Measurements from ENCODE around the gene COL4A2. TPM values are rescaled to one million over a fixed set of nuclear protein-coding genes. Genes with fewer than 3 reads are reported as not detected.

COL4A2 gene
- total RNA-seq, 3 donors from 2014 or later (not counting 1 experiment from before 2014, with no cell fraction given): not detected

DNA sequence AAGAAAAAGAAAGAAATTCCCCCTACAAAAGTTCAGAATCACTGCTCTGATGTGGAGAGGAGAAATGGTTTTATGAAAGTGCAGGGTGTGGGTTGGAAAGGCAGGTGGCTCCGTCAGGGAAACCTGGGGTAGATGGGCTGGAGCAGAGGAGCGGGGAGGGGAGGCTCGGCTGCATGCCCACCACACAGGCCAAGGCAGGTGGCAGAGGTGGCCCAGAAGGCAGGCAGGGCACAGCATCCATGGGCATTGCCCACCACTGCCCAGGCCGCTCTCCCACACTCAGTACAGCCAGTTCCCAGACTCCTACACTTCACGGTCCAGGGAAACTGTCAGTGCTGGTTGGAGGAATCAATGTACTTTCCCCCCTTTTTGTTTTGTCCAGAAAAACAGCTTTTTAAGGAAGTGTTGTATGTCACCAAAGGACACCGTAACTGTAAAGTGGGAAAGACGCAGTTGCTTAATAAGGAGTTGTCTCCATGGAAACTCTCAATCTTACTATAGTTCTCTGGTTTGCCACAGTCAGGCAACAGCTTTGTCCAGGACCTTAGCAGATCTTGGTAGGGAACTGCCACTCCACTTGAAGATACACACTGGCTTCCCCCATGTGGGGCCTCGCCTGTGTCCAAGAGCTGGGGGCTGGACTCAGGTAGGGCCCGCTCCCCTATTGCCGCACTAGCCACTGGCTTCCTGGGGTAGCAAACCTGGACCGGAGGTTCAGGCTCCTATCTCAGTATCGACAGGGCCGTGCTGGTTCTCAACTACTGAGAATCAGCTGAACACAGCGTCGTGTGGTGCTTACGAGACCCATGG, 171.5 kb downstream of the COL4A2 start:
- H3K36me3 Mint-ChIP-seq: no peaks in the 10 kb centered on the region
- no peaks in the 10 kb centered on the region for H3K9me3 ChIP-seq (ENCODE audit: control insufficient read depth, insufficient read depth, low read length)
- TF ChIP-seq, protein P1, sequence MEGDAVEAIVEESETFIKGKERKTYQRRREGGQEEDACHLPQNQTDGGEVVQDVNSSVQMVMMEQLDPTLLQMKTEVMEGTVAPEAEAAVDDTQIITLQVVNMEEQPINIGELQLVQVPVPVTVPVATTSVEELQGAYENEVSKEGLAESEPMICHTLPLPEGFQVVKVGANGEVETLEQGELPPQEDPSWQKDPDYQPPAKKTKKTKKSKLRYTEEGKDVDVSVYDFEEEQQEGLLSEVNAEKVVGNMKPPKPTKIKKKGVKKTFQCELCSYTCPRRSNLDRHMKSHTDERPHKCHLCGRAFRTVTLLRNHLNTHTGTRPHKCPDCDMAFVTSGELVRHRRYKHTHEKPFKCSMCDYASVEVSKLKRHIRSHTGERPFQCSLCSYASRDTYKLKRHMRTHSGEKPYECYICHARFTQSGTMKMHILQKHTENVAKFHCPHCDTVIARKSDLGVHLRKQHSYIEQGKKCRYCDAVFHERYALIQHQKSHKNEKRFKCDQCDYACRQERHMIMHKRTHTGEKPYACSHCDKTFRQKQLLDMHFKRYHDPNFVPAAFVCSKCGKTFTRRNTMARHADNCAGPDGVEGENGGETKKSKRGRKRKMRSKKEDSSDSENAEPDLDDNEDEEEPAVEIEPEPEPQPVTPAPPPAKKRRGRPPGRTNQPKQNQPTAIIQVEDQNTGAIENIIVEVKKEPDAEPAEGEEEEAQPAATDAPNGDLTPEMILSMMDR (IDR thresholded peaks at IDR 0.05): no peak
- H3K27me3 ChIP-seq (ENCODE audit: control insufficient read depth, insufficient read depth, low read length): no peaks in the 10 kb centered on the region
- intact Hi-C loops (cut with micrococcal nuclease): no loop called here
- DNase-seq: no peak
- H3K9me3 Mint-ChIP-seq: no peaks in the 10 kb centered on the region
- no peak overlapping the region for H3K4me3 Mint-ChIP-seq
- WGBS (ENCODE audit: insufficient coverage): 90% methylated on average over 16 of the region's 16 CpGs
- ATAC-seq: no peak
- no peak overlapping the region for H3K27ac ChIP-seq (ENCODE audit: low read length)
- no peaks in the 10 kb centered on the region for H3K36me3 ChIP-seq (ENCODE audit: control insufficient read depth, insufficient read depth, low read length)
- no peaks in the 10 kb centered on the region for H3K4me1 Mint-ChIP-seq
- no peak overlapping the region for H3K4me3 ChIP-seq (ENCODE audit: low read length)
- no peak overlapping the region for H3K27ac Mint-ChIP-seq
- no peaks in the 10 kb centered on the region for H3K4me1 ChIP-seq (ENCODE audit: control insufficient read depth, insufficient read depth, low read length)
- peaks cover 5 to 8% of the 10 kb centered on the region in 2 donors for H3K27me3 Mint-ChIP-seq (ENCODE audit: low read depth in 2 of 2)

DNA sequence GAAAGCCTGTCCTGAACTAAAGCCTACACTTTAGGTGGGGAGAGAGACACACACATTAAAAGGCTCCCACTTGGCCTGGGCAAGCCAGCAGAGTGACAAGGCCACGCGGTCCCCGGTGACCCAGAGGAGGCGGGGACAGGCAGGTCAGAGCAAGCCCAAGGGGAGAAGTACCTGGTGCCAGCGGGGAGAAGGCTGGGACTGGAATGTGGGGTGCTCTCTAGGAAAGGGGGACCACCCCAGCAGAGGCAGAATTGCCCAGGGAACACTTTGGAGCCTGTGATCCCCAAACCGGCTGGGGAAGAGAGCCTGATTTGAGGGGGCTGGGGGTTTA, 172.1 kb downstream of the COL4A2 start:
- Histone ChIP-seq H3K27me3 (ENCODE audit: control insufficient read depth, insufficient read depth, low read length) (no peaks in the 10 kb centered on the region), H3K9me3 (ENCODE audit: control insufficient read depth, insufficient read depth, low read length) (no peaks in the 10 kb centered on the region), H3K36me3 (ENCODE audit: control insufficient read depth, insufficient read depth, low read length) (no peaks in the 10 kb centered on the region), H3K4me1 (ENCODE audit: control insufficient read depth, insufficient read depth, low read length) (no peaks in the 10 kb centered on the region), H3K27ac (ENCODE audit: low read length) (no peak overlapping the region), H3K4me3 (ENCODE audit: low read length) (no peak overlapping the region)
- Mint-ChIP-seq H3K4me3 (no peak overlapping the region), H3K4me1 (no peaks in the 10 kb centered on the region), H3K27me3 (ENCODE audit: low read depth in 2 of 2) (peaks cover 5 to 8% of the 10 kb centered on the region in 2 donors), H3K9me3 (no peaks in the 10 kb centered on the region), H3K36me3 (no peaks in the 10 kb centered on the region), H3K27ac (no peak overlapping the region)
- WGBS (ENCODE audit: insufficient coverage): 85% methylated on average over 6 of the region's 6 CpGs
- DNase-seq (no peak), ATAC-seq (no peak)
- TF ChIP-seq, protein P1 (IDR thresholded peaks at IDR 0.05): no peak
- intact Hi-C loops (cut with micrococcal nuclease): no loop called here

DNA sequence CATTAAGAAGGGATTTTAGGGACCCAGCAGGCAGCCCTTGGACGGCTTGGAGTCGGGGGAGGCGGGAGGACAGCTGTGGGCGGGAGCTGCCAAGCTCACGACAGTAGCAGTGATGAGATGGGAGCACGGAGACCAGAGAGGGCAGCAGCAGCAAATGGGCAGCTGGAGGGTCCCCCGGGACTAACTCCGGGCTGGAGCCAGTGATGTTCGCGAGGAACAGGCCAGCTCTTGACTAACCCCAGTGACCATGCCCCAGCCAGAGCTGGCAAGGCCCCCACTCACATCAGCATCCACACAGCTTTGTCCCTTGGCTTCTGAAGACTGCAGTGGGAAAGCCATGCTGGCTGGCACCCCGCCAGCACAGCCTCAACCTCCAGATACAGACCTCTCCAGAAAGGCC, 172.6 kb downstream of the COL4A2 start:
- intact Hi-C loops (cut with micrococcal nuclease): no loop called here
- no peak overlapping the region for H3K4me3 Mint-ChIP-seq
- DNase-seq (no peak), ATAC-seq (no peak)
- H3K4me1 Mint-ChIP-seq: no peaks in the 10 kb centered on the region
- Histone ChIP-seq H3K27me3 (ENCODE audit: control insufficient read depth, insufficient read depth, low read length) (no peaks in the 10 kb centered on the region), H3K9me3 (ENCODE audit: control insufficient read depth, insufficient read depth, low read length) (no peaks in the 10 kb centered on the region), H3K27ac (ENCODE audit: low read length) (no peak overlapping the region), H3K36me3 (ENCODE audit: control insufficient read depth, insufficient read depth, low read length) (no peaks in the 10 kb centered on the region), H3K4me3 (ENCODE audit: low read length) (no peak overlapping the region), H3K4me1 (ENCODE audit: control insufficient read depth, insufficient read depth, low read length) (no peaks in the 10 kb centered on the region)
- WGBS (ENCODE audit: insufficient coverage): 93% methylated on average over 11 of the region's 11 CpGs
- H3K36me3 Mint-ChIP-seq: no peaks in the 10 kb centered on the region
- no peak overlapping the region for H3K27ac Mint-ChIP-seq
- TF ChIP-seq, protein P1 (IDR thresholded peaks at IDR 0.05): no peak
- peaks cover 5 to 8% of the 10 kb centered on the region in 2 donors for H3K27me3 Mint-ChIP-seq (ENCODE audit: low read depth in 2 of 2)
- H3K9me3 Mint-ChIP-seq: no peaks in the 10 kb centered on the region

DNA sequence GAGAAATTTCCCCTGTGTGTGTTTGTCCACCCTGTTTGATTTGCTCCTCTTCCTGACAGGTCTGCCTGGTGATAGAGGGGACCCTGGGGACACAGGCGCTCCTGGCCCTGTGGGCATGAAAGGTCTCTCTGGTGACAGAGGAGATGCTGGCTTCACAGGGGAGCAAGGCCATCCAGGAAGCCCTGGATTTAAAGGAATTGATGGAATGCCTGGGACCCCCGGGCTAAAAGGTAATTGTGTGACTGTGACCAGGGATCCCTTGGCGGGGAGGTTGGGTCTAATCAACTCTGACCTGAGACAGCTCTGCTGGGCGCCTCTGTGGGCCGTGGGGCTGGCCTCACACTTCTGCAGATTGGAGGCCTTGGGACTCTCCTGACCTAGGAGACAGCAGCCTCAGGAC, 173.1 kb downstream of the COL4A2 start:
- H3K36me3 Mint-ChIP-seq: no peaks in the 10 kb centered on the region
- no peaks in the 10 kb centered on the region for H3K4me1 Mint-ChIP-seq
- Histone ChIP-seq H3K9me3 (ENCODE audit: control insufficient read depth, insufficient read depth, low read length) (no peaks in the 10 kb centered on the region), H3K4me1 (ENCODE audit: control insufficient read depth, insufficient read depth, low read length) (no peaks in the 10 kb centered on the region), H3K4me3 (ENCODE audit: low read length) (no peak overlapping the region), H3K27me3 (ENCODE audit: control insufficient read depth, insufficient read depth, low read length) (no peaks in the 10 kb centered on the region), H3K36me3 (ENCODE audit: control insufficient read depth, insufficient read depth, low read length) (no peaks in the 10 kb centered on the region), H3K27ac (ENCODE audit: low read length) (no peak overlapping the region)
- TF ChIP-seq, protein P1 (IDR thresholded peaks at IDR 0.05): no peak
- intact Hi-C loops (cut with micrococcal nuclease): no loop called here
- ATAC-seq (no peak), DNase-seq (no peak)
- H3K27me3 Mint-ChIP-seq (ENCODE audit: low read depth in 2 of 2): peaks cover 5 to 8% of the 10 kb centered on the region in 2 donors
- H3K4me3 Mint-ChIP-seq: no peak overlapping the region
- no peaks in the 10 kb centered on the region for H3K9me3 Mint-ChIP-seq
- no peak overlapping the region for H3K27ac Mint-ChIP-seq
- WGBS (ENCODE audit: insufficient coverage): 68% methylated on average over 5 of the region's 5 CpGs

Data from natural killer cell (primary cell).